GM13976 (cell line): ENCODE data around the gene CCL19.
A peak's percentile ranks its signal among the peaks of the same experiment; 100 is the strongest.

ENCODE experiments used
- DNase-seq: peaks from one replicate; pipeline ENCODE4 v3.0.0; 2012; ENCODE audit warnings: low spot score
- in situ Hi-C: fragments of 300-500 bp; cut with MboI; formaldehyde crosslinking; loops from one replicate; pipeline ENCODE4 v1.12.0; 2022; ENCODE audit warnings: low sequenced_read_pairs, mixed read lengths, inconsistent platforms; ENCODE audit not compliant: unreplicated experiment
- TF ChIP-seq, protein P1 (sequence below): IDR thresholded peaks from 2 replicates; pipeline ENCODE4 v1.5.1; 2012; ENCODE audit warnings: borderline replicate concordance, mild to moderate bottlenecking; ENCODE audit not compliant: insufficient read depth; ENCODE audit errors: extremely low read depth, missing control alignments, control extremely low read depth

CCL19 gene

DNA sequence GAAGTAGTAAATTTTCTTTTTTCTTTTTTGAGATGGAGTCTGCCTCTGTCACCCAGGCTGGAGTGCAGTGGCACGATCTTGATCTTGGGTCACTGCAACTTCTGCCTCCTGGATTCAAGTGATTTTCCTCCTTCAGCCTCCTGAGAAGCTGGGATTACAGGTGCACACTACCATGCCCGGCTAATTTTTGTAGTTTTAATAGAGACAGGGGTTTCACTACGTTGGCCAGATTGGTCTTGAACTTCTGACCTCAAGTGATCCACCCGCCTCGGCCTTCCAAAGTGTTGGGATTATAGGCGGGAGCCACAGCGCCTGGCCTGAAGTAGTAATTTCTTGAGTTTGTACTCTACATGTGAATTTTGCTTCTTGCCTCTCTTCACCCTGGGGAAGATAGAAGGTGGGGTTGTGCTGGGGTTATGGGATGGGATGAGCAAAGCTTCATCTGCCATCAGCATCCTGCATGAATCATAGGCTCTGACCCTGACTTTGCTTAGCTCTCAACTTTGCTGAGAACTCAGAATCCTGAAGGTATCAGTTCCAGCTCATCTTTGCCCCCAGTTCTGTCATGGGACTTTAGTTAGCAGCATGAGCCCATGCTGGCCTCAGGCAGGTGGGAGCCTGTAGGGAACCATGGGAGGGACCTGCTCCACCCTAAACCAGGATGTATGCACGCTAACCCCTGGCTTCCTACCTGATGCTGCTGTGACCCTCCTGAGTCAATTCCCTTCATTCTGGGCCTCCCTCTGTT is 28.1 kb upstream of the CCL19 start:
- in situ Hi-C loops: no loop called here
- TF ChIP-seq, protein P1, sequence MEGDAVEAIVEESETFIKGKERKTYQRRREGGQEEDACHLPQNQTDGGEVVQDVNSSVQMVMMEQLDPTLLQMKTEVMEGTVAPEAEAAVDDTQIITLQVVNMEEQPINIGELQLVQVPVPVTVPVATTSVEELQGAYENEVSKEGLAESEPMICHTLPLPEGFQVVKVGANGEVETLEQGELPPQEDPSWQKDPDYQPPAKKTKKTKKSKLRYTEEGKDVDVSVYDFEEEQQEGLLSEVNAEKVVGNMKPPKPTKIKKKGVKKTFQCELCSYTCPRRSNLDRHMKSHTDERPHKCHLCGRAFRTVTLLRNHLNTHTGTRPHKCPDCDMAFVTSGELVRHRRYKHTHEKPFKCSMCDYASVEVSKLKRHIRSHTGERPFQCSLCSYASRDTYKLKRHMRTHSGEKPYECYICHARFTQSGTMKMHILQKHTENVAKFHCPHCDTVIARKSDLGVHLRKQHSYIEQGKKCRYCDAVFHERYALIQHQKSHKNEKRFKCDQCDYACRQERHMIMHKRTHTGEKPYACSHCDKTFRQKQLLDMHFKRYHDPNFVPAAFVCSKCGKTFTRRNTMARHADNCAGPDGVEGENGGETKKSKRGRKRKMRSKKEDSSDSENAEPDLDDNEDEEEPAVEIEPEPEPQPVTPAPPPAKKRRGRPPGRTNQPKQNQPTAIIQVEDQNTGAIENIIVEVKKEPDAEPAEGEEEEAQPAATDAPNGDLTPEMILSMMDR: no peak
- no peak for DNase-seq

DNA sequence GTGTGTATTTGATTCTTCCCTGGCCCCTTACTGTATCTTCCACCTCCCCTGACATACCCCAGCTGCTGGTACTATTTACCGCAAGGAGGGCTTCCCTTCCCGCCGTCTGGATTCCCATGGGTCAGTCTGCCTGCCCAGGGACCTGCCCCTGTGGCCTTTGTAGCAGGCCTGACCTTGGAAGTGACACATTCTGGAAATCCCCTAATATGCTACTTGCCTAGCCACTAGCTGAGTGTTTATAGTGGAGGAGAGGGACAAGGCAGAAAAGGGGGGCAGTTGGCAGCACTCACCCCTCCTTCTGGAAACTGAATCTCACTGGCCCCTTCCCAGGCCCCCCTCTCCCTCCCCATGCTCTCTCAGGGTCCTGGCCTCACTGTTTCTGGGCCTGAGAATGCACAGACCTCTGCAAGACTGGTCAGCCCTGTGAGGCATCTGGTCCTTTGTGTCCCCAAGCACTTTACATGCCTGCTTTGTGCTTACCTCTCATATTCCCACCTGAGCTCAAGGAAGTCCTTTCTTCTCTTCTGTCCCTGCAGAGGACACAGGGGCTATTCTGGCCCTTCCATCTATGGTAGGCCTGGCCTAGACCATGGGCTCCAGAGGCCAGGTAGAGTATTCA is 27.0 kb upstream of the CCL19 start:
- TF ChIP-seq, protein P1: no peak
- in situ Hi-C loops: no loop called here
- DNase-seq: peak; percentile 36

DNA sequence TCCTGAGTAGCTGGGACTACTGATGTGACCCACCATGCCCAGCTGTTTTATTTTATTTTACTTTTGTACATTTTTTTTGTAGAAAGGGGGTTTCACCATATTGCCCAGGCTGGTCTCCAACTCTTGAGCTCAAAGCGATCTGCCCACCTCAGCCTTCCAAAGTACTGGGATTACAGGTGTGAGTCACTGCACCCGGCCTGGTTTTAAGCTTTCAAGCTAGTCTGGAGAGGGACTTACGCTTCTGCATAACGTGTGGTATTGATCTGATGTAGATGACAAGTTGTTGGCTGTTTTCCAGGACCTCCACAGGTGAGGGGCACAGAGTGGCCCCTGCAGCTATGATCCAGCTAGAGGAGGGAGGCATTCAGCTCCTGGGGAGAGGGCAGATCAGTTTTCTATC is 25.6 kb upstream of the CCL19 start:
- no peak for DNase-seq

DNA sequence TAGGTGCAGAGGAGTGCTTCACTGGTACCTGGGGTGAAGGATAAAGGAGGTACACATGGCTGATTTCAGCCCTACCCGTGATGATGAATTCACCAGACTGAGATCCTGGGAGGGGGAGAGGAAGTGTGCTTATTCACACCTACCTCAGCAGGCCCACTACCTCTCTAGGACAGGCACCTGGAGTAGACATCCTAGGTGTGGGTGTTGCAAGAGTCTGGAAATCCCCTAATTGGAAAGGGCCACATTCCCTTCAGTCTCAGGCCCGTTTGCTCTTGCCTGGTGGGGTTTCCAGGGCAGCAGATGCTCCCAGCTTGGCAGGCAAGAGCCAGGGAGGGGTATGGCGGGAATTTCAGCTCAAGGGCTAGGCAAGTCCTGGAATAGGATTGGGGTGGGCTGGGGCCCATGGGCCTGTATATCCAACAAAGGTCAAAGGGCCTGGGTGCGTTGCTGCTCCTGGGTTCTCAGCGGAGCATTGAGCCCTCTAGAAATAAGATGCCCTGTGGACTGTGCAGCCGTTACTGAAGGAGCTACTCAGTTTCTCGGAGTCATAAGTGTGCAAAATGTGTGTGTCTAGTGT is 24.7 kb upstream of the CCL19 start:
- TF ChIP-seq, protein P1: no peak
- DNase-seq: no peak
- in situ Hi-C loops: no loop called here

More for the DNA sequence above, 25.6 kb upstream of the CCL19 start:
- TF ChIP-seq, protein P1: no peak
- in situ Hi-C loops: no loop called here

DNA sequence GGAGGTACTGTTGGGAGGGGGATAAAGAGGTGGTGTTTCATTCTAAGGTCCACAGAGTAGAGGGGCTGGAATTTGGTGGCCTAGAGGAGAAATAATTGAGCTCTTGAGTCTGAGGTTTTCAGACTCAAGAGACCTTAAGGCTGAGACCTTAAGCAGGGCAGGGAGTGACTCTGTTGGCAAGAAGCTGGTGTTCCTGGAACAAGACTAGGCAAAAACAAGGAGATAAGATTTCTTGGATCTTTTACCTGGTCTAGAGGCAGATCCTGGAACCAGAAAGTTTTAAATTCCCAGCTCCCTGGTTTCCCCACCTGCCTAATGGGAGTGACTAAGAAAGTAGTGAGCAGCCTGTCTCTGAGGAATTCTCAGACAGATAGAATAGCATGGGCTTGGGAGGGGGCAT is 22.9 kb upstream of the CCL19 start:
- TF ChIP-seq, protein P1: no peak
- in situ Hi-C loops: no loop called here
- DNase-seq: no peak

DNA sequence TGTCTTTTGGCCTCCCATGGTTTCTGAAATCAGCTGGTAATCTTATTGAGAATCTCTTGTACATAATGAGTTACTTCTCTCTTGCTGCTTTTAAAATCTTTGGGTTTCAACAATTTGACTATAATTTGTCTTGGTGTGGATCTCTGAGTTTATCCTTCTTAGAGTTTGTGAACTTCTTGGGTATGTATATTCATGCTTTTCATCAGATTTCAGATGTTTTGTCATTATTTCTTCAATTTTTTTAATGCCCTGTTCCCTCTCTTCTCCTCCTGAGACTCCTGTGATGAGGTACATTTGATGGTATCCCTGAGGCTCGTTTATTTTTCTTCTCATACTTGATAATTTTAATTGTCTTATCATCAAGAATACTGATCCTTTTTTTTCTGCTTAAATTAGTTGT is 21.1 kb upstream of the CCL19 start:
- no peak for DNase-seq
- in situ Hi-C loops: no loop called here

More for the DNA sequence above, 21.1 kb upstream of the CCL19 start:
- TF ChIP-seq, protein P1: no peak
